ENCODE results near the gene ZNF750.
A peak's percentile ranks its signal among the peaks of the same experiment; 100 is the strongest.

Gene ZNF750

DNA sequence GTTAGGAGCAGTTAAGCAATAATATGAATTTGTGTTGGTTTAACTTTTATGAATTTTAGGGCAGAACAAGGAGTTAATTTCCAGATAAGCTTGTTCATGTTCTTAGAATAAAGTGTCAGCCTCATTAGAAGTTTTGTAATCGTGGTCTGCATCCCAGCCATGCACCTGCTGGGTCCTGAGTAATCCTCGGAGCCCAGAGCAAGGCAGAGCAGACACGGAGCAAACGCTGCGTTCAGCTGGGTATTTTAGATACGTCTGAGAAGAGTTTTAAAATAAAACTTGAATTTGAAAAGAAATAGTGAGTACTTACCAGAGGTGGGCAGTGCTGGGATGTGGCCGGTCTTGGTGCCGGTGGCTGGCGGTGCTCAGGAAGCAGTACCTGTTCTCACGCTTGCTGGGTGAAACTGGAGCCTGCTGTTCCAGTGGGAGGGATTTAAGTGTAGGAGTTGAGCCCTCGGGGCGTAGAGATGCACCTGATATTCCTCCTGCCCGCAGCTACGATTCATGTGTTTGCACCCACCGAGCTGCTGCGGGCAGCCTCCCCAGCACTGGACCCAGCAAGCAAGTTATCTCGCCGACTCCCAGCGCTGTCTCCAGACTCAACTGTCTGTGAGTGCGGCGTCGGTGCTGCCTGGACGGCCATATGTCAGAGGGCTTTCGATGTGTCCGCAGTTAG lies at the start of gene ZNF750:
ZNF750 (minus strand) TSS at position 406 of the 676 bp plus-strand sequence. CDS start 7,568 bp downstream, outside the sequence.
- no peak for DNase-seq (ENCODE audit: low read depth)

DNA sequence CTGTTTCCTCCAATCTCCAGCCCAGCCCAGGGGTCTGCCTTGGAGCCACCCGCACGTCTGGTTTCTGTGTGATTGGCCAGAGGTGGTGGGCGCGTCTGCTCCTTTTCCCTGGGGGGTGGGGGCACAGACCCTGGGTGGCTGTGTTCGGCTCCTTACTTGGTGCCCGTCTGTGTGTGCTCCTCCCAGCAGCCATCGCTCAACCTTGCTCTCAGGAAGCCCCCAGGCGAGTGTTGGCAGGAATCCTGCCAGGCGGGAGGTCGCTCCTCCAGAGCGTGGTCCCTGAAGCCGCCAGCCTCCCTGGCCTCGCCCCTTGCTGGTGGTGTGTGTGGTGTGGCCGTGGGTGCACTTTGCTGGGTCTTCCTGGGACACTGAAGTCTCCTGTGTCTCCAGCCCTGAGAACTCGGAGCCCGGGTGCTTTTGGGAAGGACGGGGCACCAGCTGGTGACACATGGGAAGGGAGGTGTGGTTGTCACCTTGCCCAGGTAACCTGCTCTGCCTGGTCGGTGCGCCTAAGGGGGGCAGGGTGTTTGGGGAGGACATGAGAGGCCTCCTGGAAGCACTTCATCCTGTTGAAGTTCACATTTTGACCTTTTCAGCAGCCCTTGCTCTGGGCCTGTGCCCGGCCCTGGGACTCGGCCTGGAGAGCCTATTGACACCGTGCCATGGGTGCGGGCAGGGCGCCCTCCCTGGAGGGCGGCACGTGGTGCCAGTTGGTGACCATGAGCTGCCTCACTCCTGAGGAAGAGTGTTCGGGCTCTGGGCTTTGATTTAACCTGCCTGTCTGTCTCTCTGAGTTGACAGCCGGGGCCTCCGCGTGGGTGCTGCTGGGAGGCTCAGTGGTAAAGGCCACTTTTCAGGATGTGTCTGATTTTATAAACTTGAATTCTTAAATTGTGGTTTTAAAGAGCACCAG lies 49.0 kb upstream of the ZNF750 start:
- DNase-seq (ENCODE audit: low read depth) = no peak

DNA sequence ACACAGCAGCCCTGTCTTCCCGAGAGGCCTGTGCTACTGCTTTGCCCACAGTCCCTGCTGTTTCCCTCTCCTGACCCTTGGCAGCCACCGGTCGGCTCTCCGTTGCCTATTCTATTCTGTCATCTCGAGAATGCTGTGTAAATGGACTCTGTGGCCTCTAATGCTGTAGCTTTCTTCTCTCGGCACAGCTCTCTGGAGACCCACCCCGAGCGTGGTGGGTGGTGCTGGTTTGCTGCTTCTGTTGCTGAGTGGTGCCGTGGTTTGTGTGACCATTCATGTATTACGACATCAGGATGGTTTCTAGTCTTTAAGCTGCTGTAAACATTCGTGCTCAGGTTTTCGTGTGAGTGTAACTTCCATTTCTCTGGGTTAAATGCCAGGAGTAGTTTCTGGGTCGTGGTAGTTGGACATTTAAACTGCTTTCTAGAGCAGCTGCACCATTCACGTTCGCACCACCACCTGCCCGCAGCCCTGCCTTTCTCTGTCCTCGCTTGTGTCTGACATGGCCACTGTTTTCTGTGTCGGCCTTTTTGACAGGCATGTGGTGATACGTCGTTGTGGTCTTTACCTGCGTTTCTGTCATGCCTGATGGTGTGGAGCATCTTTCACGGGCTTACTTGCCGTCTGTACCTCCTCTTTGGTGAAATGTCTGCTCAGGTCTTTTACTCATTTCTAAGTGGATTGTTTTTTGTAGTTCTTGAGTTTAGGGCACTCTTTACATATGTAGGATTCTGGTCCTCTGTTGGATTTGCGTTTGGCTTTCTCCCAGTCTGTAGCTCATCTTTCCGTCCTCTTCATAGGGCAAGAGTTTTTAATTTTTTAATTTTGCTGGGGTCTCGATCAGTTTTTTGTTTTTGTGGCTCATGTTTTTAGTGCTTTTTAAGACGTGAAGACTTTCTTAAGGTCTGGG lies 47.7 kb upstream of the ZNF750 start:
- peak; percentile 50 for DNase-seq (ENCODE audit: low read depth)

DNA sequence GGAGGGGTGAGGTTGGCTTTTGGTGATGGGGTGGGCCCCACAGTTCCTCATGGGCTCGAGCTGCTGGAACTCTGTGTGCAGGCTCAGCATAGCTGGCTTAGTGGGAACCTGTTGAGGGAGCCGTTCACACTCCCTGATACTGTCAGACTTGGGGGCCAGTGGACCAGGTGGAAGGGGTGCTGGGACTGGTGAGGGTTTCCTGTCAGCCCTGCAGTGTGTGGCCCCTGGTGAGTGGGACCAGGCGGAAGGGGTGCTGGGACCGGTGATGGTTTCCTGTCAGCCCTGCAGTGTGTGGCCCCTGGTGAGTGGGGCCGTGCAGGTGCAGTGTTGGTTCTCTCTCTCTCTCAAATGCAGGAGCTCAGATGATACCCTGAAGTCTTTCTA lies 45.1 kb upstream of the ZNF750 start:
- no peak for DNase-seq (ENCODE audit: low read depth)

DNA sequence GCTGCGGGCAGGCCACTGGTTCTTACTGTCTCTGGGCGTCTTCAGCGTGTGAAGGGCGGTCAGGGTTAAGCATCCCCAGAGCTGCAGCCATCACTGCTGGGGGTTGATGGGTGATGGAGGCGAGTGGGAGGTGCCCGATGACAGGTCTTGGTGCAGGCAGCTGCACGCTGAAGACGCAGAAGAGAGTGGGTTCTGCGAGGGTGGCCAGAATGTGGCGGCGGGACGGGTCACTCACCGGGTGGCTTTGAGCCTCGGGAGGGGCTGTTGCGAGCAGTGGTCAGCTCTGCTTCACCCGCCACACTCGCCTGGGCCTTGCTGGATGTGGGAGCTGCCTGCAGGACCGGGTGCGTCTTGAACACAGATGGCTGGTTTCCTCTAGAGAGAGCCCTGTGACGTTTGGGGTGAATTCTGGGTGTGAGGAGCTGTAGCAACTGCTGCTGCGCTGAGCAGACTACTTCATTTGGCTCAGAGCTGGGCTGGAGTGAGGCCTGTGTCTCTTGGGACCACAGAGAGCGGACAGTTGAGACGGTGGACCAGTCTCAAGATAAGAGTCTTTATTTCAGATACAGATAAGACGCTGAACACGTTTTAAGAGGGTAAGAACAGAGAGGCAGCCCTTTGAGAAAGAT lies 44.6 kb upstream of the ZNF750 start:
- no peak for DNase-seq (ENCODE audit: low read depth)

DNA sequence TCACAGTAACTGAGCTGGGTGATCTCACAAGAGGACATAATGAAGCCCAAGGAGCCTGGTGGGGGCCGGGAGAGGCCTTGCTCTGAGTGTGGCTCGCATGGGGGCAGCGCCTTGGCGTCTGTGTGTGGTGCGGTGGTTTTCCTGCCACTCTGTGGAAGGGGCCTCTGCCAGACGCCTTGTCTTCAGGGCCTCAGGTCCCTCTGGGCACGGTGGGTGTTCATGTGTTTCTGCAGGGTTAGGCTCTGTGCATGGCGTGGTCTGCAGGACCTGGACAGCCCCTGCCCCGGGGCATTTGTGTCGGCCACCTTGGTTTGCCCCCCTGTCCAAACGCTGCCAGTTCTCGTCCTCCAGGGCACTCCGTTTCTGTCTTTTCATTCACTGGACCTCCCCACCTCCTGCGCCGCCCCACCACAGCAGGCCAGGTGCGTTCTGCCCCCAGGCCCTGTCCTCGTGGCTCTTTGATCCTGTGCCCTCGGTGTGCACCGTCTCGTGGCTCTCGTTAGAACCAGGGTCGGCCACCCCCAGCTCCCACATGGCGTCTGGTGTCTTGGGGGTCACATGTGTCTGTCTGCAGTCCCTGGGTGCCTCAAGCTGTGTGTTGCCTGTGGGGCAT lies 43.7 kb upstream of the ZNF750 start:
- DNase-seq (ENCODE audit: low read depth) = no peak

DNA sequence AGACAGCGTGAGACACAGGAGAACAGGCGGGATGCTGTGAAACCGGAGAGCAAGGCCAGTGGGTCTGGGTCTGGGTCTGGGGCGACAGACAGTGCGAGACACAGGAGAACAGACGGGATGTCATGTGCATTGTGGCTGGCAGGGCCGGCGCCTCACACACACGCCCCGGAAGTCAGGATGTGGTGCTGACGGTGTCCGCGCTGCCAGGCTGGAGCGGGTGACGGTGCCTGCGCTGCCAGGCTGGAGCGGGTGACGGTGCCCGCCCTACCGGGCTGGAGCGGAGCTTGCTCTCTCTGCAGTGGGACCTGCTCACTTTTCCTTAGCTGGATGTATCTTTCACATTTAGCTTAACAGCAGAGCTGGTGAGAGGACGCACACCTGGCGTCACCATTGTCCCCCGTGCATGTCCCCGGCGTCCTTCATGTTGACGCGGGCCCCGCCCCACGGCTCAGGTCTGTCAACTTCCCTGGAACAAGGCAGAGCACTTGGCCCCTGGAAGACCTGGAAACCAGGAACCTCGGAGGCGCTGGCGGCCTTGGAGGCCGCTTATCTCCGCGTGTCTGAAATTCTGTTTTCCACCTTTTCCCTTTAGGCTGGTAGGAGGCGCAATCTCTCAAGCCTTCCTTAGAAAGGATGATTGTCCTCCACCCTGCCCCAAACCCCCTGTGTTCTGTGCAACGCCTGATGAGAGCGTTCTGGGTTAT lies 43.0 kb upstream of the ZNF750 start:
- no peak for DNase-seq (ENCODE audit: low read depth)

DNA sequence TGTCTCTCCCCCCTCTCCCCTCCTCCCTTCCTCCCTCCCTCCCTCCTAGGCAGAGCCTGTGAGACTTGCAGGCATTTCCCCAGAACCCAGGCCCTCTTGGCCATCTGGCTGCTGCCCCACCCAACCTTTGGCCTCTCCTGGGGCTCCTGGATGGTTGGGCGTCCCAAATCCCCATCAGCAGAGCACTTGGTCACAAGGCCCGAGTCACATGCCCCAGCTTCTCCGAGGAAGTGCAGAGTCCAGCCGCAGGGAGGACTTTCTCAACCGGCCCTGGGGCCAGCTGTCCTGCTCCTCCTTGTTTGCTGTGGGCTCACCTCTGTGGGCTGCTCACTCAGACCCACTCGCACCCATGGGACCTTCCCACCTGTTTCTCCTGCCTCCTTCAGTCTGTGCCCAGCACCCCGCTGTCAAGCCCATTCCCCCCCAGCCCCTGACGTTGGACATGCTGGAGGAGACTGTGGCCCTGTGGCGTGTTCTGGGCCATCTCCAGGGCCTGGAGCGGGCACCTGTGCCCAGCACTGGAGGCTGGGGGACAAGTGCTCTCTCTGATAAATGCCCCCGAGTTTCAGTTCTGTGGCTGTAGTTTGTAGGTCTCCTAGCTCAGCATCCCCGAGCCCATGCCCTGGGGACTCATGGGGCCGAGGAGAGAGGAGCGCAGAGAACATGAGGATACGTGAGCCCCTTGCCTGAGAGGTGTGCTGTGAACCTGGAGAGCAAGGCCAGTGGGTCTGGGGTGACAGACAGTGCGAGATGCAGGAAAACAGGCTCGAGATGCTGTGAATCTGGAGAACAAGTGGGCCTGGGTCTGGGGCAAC lies 42.3 kb upstream of the ZNF750 start:
- DNase-seq (ENCODE audit: low read depth) = no peak

DNA sequence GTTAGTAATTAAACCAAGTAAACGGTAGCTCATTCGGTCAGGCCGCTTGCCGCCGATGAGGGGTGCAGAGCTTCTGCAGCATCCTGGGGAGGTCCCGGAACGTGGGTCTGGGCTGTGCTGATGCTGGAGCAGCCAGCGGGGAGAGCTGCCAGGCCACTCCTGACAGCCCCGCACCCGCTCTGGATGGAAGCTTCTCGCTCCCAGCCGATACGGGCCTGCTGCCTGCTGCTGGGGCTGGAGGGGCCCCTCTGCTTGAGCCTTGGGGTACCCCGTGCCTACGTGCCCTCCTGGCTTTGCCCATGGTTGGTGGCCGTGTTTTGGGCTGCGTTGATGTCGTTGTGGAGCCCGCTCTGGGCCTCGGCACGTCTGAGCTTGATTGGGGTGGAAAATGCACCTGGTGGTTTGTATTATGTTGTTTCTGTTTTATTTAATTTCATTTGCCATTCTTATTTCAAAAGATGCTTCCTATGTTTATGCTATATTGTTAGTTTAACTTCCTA lies 41.6 kb upstream of the ZNF750 start:
- no peak for DNase-seq (ENCODE audit: low read depth)

DNA sequence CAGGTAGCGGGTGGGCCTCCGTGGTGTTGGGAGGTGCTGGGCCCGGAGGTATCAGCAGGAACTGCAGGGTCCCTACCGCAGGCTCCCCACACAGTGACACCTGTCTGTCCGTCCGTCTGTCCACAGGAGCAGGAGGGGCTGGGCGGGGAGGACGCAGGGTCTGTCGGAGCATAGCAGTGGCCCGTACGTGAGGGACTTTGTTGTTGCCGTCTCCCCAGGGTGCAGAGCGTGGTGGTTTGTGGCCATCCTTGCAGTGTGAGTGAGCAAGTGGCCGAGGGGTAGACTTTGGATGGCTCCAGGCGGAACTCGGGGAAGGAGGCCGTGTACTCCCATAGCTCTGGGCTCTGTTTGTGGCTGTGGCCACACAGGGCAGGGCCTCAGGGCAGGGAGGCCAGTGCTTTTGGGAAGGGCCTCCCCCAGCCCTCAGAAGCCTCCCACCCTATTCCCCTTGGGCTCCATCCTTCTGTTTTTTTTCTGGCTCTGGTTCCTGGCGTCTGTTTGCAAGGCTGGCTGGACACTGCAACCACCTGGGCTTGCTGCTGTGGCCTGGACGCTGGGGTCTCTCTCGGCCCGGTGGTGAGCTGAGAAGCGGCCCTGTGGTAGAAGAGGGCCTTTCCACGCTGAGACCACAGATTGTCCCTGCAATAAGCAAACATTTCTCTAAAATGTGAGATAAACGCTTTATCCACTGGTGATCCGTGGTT lies 41.0 kb upstream of the ZNF750 start:
- DNase-seq (ENCODE audit: low read depth) = no peak

DNA sequence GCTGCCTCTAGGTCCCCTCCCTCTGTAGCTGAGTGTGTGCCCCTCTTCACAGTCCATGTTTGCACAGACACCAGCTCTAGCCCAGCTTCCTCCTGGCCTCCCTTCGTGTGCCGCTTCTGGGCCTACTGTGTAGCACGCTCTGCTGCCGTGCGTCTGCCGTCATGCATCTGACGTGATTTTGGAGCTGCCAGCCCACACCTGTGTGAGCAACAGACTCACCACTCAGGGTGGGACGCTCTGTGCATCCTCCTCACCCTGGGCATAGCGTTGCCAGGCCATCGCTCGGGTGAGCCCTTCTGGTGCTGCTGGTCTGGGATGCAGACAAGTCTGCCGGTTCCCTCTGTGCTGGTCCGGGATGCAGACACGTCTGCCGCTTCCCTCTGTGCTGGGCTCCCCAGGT lies 39.4 kb upstream of the ZNF750 start:
- DNase-seq (ENCODE audit: low read depth) = no peak

DNA sequence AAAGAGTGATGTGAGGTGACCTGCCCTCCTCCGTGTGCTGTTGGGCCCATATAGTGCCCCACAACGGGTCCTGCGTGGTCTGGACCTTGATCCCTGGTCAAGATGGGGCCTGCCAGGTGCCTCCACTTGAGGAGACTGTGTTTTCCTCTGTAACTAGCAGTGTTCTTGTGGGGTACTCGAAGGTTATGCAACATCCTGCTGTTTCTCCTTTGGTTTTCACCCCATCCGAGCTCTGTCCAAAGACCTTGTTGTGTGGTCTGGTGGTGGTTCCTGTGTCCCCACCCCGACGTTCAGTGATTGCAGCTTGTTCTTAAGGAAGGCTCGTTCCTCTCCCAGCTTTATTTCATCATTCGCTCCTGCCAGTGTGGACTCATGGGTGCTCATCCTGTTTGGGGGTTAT lies 38.7 kb upstream of the ZNF750 start:
- DNase-seq (ENCODE audit: low read depth) = peak; percentile 36

DNA sequence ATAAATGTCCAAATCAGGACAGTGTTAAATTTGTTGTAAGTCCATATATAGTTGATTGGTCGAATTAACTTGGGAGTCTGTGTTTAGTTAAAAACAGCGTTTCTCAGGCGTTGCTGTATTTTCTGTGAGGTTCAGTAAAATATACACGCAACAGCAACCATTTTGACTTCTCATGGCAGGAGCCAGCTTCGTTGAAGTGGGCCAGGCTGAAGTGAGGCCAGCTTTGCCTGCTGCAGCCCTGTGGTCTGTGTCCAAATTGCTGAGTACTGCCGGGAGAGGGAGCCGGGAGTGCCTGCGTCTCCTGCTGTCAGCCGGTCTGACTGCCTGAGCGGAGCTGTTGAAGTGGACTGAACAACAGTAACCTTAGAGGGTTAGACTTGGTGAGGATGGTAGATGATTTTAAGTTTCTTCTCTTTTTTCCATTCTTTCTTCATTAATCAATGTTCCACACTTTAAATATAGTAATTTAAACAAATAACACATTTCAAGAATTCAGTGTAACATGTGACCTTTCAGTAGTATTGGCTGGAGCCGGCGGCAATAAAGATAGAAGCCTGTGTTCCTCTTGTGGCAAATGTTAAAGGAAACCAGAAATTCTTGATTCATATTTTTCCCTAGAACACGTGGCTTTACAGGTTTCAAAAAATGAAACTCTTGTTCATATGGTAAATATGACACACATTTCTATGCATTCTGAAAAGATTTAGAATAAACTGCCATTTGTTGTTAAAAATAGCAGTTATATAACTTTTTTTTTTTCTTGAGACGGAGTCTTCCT lies 37.0 kb upstream of the ZNF750 start:
- DNase-seq (ENCODE audit: low read depth) = peak; percentile 74

DNA sequence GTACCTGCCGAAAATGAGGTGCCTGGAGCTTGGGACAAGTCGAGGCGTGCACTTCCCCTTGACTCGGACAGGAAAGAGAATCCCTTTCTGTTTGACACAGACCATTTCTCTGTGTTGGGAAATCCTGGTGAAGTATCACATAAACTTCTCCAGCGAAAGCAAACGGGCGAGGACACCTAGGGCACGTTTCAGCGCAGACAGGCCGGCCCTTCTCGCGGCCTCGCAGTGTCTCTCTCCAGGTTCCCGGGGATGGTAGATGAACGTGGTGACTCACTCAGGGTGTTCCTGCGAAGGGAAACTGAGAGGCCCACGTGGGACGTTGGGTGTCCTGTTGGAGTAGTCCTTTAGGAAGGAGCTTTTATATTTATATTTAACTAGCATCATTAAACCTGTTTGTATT lies 36.3 kb upstream of the ZNF750 start:
- DNase-seq (ENCODE audit: low read depth) = peak; percentile 77

DNA sequence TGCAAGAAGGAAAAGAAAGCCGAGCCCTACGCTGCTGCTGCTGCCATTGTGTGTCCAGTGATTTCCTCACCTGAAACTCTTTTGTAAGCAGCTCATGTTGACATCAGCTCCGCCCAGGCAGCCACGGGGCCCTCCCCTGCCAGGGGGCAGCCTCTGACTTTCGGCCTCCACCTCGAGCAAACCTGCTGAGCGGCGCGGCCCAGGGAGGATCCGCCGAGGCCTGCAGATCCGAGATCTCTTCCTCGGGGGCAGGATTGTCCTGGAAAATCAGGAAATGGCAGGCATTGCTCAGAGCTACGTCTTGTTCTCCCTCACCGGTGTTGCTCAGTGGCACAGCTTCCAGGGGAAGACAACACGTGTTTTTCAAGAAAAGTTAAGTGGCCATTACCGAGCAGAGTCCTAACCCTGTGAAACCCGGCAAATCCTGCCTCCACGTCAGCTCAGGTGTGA lies 35.6 kb upstream of the ZNF750 start:
- DNase-seq (ENCODE audit: low read depth) = no peak

DNA sequence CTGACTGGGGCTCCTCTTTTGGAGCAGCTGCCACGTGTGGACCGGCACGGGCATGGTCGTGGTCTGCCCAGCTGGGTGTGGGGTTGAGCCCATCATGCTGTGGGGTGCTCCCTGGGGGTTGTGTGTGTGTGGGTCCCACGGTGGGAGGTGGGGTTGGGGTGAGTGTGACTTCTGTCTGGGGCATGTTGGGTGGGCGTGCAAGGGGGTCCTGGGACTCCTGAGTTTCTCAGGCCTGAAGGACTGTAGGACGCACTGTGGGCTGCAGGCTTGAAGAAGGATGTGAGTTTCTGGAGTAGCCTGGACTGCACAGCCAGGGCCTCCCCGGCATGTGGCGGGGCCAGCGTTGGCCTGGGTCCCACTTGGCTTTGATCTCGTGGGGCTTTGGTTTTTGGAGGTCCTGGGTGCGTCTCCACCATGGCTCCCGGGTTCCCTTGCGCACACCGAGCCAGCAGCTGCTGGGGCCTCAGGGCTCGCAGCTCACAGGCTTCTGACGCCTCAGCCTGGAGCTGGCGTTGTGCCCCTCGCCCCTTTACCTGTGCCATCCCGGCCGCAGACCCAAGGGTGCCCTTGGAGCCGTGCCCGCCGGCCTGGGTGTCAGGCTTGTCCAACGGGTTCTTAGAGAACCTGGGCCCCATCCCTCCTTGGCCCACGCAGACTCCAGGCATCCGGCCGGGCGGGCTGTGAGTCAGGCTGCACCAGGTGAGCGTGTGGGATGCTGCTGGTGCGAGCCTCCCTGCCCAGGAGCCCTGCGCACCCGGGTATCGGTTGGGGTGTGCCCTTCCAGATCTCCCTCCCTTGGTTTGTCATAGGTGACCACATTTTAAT lies 34.4 kb upstream of the ZNF750 start:
- no peak for DNase-seq (ENCODE audit: low read depth)

DNA sequence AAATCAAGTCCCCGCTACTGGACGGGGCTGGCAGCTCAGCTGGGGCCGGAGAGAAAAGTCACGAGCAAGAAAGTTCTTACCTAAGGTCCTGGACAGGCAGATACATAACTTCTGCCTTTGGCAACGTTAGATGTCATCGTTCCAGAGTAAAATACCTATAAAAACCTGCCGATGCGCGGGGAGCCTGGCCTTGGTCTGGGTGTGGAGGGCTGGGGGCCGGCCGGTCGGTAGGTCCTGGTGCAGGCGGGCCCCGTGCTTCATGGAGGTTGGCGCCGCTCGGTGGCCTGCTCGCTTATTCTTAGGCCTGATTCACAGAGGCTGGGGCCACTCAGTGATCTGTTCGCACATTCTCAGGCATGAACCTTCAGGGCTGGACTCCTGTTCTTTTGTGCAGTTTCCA lies 33.7 kb upstream of the ZNF750 start:
- DNase-seq (ENCODE audit: low read depth) = no peak

All from amniotic epithelial cell (primary cell).